Amniotic epithelial cell (primary cell): Measurements from ENCODE around the gene LANCL3.

Experiments
- DNase-seq: peaks from one replicate; pipeline ENCODE4 v3.0.0-alpha.2; 2010; ENCODE audit warnings: low read depth

LANCL3 gene

GRCh38 chrX:37679888-37680287, 108.4 kb downstream of the LANCL3 start:
- DNase-seq = no peak

DNA sequence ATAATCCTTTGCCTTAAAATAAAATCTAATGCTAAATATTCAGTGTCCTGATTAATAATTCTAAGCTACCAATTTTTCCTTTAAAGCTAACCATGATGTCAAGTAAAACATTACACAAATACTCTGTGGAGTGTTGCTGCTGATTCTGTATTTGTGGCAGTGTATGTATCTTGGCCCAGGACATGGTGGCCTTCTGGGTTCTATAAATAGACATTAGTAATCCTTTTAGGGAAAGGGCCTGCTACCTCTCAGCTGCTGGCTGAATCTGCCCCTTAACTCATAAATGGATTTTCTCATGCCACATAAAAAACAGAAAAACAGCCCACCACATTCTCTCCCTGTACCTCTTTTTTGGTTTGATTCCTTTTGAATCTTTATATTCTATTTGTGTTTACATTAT, 113.0 kb downstream of the LANCL3 start:
- DNase-seq = no peak

DNA sequence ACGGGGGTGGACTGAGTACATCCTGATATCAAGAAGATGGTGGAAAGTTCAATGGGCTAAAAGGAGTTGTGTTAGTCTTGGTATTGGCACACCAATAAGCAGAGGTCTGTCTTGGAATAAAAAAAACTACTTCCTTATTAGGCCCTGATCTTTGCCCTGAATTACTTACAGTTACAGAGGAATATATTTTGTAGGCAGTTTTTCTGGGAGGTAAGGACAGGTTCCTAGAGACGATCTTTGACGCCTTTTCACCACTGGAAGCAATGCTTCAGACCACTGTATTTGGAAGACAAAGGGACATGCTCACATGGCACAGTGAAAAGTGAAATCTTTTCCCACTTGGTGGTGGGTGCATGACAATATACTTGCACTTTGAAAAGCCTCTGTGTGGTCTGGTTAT, 113.5 kb downstream of the LANCL3 start:
- no peak for DNase-seq

DNA sequence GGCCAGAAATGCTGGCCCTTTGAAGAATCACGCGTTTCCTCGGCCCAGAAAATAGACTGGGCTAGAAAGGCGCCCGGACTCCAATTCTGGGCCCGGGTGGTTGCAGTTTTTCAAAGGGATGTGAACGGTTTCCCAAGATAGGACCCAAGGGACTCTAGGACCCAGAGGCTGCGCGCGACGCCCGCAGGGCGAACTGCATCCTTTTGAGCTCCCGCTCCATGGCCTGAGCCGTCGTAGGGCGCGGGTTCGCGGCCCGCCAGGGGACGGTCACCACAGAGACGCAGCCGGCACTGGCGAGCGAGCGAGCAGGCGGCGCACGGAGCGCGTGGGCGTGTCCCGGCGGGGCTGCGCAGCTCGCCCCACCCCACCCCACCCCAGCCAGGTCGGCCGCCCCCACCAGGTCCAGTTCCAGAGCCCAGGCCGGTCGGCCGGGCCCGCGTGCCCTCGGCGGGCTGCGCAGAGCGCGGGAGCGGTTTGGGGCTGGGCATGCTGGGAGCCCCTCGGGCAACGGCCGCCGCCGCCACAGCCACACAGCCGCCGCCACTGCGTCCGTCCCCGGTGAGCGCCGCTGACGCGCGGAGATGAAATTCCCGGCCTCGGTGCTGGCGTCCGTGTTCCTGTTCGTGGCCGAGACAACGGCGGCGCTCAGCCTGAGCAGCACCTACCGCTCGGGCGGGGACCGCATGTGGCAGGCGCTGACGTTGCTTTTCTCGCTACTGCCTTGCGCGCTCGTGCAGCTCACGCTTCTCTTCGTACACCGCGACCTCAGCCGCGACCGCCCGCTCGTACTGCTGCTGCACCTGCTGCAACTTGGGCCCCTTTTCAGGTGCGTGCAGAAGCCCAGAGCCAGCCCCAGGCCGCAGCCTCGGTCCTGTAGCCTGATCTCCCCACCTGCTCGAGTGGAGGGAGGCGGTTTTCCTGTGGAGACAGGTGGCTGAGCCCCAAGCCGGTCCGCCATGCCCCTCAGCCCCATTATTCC, 114.2 kb downstream of the LANCL3 start, which contains the start of gene XK:
Gene XK, plus strand, starts transcription at position 411 of the 979 bp plus-strand sequence. Its CDS starts 171 bp downstream, at position 582.
- DNase-seq = peak; percentile 14

- DNase-seq = no peak
Measured at GRCh38 chrX:37686369-37686995, 115.0 kb downstream of the LANCL3 start.

GRCh38 chrX:37686996-37687395, 115.5 kb downstream of the LANCL3 start:
- DNase-seq = no peak

- DNase-seq = no peak
Measured at GRCh38 chrX:37690119-37690518, 118.7 kb downstream of the LANCL3 start.

GRCh38 chrX:37692918-37693317, 121.5 kb downstream of the LANCL3 start:
- no peak for DNase-seq

DNA sequence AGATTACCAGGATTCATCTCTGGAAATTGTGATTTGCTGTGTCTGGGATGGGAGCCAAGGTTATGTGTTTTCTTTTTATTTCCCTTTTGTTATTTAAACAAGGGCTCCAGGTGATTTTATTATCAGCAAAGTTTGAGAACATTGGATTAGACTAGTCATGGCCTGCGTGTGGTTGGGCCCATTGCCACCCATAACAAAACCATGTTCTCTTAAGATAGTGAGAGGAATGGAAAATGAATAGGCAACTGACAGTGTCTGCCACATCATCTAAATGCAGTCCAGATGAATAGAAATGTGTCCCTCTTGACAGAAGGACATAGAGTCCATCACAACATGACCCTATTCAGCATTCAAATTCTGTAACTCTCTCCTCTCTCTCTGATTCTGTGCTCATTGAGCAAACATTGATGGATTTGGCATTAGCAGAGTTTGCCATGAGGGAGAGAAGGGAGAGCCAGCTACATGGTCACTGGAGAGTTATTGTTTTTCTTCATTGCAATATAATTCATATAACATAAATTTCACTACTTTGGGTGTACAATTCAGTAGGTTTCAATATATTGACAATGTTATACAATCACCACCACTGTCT, 125.8 kb downstream of the LANCL3 start:
- no peak for DNase-seq

DNA sequence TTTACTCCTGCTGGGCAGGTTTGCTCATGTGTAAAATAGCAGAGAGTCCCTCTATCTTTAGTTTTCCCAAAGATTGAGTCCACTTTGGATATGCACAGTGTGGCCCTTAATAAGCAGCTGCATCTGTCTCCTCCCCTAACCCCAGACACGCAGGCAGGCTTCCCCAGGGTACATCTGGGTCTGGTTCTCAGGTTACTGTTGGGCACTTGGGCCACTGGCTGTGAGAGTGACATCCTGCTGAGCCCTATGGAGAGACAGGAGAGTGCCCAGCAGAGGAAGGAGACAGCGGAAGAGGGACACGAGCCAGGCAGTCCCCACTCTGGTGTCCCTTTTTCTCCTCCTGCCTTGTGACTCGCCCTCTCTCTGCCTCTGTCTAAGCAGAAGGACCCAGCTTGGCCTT, 130.1 kb downstream of the LANCL3 start:
- no peak for DNase-seq

DNA sequence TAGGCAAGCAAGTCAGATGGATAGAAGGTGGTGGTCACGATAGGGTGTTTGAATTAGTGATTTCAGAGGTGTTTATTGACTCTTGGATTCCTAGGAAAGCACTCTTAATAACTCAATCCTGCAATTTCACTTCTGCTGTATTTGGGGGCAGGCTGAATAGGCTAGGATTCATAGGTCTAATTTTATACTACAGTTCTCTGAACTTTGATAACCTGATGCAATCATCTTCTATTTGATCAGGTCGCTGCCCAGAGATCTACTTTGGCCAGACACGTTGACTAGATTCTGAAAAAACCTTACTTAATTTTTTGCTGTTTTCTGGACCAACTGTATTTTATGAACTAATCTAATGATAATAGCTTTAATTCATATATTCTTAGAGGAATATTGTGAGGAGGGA, 140.5 kb downstream of the LANCL3 start:
- DNase-seq = no peak

DNA sequence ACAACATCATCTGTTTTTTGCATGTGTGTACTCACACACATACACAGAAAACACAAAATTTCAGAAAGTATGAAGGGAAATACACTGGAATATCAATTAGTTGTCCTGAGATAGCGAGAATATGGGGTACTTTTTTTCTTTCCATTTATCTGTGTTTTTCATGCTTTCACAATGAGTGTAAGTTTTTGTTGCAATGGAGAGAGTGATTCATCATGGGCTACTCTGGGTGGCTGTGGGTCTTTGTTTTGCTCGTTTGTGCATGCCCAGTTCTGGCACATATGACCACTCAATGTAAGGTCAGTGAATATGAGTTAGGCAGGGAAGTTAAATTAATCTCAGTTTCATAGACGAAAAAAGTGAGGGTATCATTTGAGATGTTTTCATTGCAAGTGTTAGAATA, 141.0 kb downstream of the LANCL3 start:
- peak; percentile 46 for DNase-seq

- DNase-seq = no peak
Measured at GRCh38 chrX:37714479-37714878, 143.0 kb downstream of the LANCL3 start.

DNA sequence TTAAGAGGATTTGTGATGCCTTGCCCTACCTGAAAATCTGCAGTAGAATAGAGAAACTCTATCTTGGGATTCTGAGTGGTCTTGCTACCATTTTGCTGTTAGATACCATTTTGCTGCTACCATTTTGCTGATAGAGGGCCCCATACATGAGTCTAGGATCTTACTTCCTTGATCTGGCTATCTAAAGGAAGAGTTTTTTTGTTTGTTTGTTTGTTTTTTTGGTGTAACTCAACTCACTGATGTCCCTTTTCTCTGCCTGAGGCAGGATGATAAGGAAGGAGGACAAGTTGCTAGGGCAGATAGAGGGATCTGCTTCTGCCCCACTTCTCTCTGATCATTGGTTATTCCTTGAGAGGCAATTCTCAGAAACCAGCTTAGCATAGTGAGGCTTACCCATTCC, 145.1 kb downstream of the LANCL3 start:
- DNase-seq = no peak

GRCh38 chrX:37717708-37718107, 146.2 kb downstream of the LANCL3 start:
- DNase-seq = no peak

DNA sequence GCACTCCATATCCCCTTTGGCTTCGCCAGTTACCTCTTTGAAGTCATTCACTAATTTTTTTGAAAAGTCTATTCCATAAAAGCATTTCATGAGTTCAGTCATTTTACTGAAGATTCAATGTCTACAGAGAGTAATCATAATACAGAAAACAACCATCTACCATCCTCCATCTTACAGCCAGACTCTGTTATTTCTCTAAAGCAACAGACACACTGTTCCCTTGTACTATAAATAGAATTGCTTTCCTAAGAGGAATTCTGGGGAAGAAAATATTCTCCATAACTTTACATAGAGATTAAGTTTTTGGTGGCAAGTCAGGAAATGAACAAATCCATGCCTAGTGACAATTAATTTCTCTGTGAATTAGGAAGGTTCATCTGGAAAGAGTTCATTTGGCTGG, 151.1 kb downstream of the LANCL3 start:
- DNase-seq = no peak

DNA sequence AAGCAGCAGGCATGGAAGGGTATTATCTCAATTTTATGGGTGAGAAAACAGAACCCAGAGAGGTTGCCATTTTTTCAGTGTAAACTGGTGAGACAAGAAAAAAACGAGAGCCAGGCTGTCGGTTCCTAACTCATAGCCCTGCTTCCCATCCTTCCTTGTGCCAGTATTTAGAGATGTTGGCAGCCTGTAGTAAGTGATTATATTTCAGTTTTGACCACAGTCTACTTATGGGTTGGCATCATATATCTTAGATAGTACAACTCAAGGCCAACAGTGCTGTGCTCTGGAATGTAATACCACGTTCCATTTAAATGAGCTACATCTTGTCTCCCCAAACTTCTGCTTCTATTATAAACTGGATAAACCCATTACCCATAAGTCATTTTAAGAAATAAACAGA, 154.9 kb downstream of the LANCL3 start:
- peak; percentile 8 for DNase-seq
